ENCODE data around the gene GPR31. TPM values are rescaled to one million over a fixed set of nuclear protein-coding genes. Genes with fewer than 3 reads are reported as not detected.

GPR31 gene
- total and polyA plus RNA-seq, 8 donors = 0.08 TPM; not detected in 7

- Histone ChIP-seq H3K4me1 (no peaks in the 10 kb centered on the region), H3K4me3 (no peak overlapping the region), H3K27me3 (peaks cover 0 to 4% of the 10 kb centered on the region in 2 donors), H3K36me3 (no peaks in the 10 kb centered on the region), H3K27ac (no peak overlapping the region), H3K9me3 (no peaks in the 10 kb centered on the region)
- intact Hi-C loops (cut with DNase I) = no loop called here
- ATAC-seq (no peak), DNase-seq (no peak)
- TF ChIP-seq CTCF (IDR thresholded peaks at IDR 0.05) = no peak
Observed at GRCh38 chr6:167134448-167135328, 23.1 kb downstream of the GPR31 start.

- ATAC-seq = peak; percentile 70
Observed at GRCh38 chr6:167130712-167131684, 26.8 kb downstream of the GPR31 start.

GRCh38 chr6:167130008-167130677, 27.6 kb downstream of the GPR31 start:
- Histone ChIP-seq H3K27me3 (no peaks in the 10 kb centered on the region), H3K9me3 (no peaks in the 10 kb centered on the region), H3K4me3 (no peak overlapping the region), H3K27ac (no peak overlapping the region), H3K36me3 (no peaks in the 10 kb centered on the region), H3K4me1 (no peaks in the 10 kb centered on the region)
- no peak for TF ChIP-seq CTCF (IDR thresholded peaks at IDR 0.05)
- intact Hi-C loops (cut with DNase I) = no loop called here
- ATAC-seq (no peak), DNase-seq (no peak)

More at GRCh38 chr6:167130712-167131684, 26.8 kb downstream of the GPR31 start:
- H3K27ac ChIP-seq = no peak overlapping the region
- intact Hi-C loops (cut with DNase I) = no loop called here
- H3K4me1 ChIP-seq = no peaks in the 10 kb centered on the region
- H3K36me3 ChIP-seq = no peaks in the 10 kb centered on the region
- no peaks in the 10 kb centered on the region for H3K27me3 ChIP-seq
- TF ChIP-seq CTCF (IDR thresholded peaks at IDR 0.05) = no peak
- no peaks in the 10 kb centered on the region for H3K9me3 ChIP-seq
- H3K4me3 ChIP-seq = no peak overlapping the region
- DNase-seq = no peak

GRCh38 chr6:167129562-167129961, 28.2 kb downstream of the GPR31 start:
- Histone ChIP-seq H3K9me3 (no peaks in the 10 kb centered on the region), H3K27me3 (no peaks in the 10 kb centered on the region), H3K4me3 (no peak overlapping the region), H3K4me1 (no peaks in the 10 kb centered on the region), H3K36me3 (no peaks in the 10 kb centered on the region), H3K27ac (no peak overlapping the region)
- intact Hi-C loops (cut with DNase I) = no loop called here
- ATAC-seq (no peak), DNase-seq (no peak)
- no peak for TF ChIP-seq CTCF (IDR thresholded peaks at IDR 0.05)

Data from left lung (tissue), 10 donors.